Superior temporal gyrus (tissue), 1 donor: ENCODE results near the gene MAP6.
"Not testable (repeated sequence)": the region's sequence is repeated elsewhere in the genome, so short reads cannot be mapped to it uniquely, and the experiment has no call there.

Experiments used
- DNase-seq: peaks from one replicate; pipeline ENCODE4 v3.0.0-alpha.2; 2016; ENCODE audit errors: extremely low spot score

MAP6 gene

GRCh38 chr11:75668451-75669297 lies at the start of gene MAP6:
TSS of gene MAP6 (minus strand) at chr11:75669038. CDS start at chr11:75668369, 669 bp downstream.
- DNase-seq, result peak; percentile 60

DNA sequence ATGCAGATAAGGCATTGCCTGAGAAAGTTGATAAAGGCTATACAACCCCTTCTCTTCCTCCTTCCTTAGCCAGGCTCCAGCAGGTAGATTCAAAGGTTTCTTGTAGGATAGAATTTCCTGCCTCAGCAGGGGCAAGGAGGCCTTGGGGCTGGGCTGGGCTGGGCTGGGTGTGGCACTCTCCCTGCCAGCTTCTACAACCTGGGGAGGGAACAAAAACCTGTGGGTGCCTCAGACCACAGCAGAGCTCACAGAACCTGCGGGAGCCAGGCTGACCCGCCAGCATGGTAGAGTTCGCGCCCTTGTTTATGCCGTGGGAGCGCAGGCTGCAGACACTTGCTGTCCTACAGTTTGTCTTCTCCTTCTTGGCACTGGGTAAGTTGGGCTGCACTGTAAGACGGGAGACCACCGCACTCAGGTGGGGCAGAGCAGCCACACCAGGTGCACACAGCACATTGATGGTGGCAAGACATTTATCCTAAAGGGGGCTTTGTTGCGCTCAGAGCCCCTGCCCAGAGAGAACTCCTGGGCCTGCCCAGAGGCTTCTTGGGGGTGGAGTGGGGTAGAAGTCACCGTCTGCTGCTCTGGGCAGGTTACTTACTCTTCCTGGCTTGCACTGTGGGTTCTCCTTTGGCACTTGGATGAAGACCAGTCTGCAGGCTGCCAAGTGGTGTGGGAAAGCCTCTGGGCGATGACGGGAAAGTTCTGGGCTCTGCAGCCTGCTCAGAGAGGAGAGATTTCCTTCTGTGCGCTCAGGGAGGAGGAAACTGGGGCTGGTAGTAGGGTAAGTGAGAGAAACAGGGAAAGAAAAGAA lies 49.0 kb upstream of the MAP6 start, which contains the start of gene MOGAT2:
Gene MOGAT2, plus strand, starts transcription at position 231 of the 811 bp plus-strand sequence. Its CDS starts 51 bp downstream, at position 282.
- no peak for DNase-seq

DNA sequence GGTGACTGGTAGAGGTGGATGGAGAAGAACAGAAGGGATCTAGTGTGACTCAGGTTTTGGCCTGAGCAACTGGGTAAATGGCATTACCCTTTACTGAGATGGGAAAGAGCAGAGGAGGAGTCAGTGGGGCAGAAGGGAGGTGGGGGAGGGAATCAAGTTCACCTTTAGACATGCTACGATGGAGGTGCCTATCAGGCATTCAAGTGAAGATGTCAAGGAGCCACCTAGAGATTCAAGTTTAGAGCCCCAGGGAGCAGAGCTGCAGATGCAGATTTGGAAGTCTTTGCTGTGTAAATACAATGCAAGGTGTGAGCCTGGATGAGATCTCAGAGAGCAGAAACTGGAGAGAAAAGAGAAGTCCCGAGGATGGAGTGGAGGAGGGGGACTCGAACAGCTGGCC lies 47.8 kb upstream of the MAP6 start:
- DNase-seq, result no peak

- no peak for DNase-seq
Measured at GRCh38 chr11:75715688-75716087, 46.9 kb upstream of the MAP6 start.

DNA sequence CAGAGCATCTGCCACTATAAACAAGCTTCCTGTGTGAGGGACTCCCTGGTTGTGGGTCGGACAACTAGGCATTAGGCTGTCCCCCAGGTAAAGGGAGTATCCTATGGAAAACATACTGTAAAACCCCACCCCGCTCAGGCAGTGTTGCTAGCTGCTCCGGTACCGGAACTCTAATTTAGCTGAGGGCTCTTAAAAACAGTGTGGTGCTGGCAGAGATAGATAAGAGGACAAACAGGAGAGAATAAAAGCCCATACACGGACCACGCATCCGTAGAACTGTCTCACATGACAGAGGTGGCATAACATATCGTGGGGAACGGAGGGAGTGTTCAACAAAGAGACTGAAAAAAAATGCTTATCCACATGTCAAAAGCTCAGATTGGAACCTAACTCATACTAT lies 45.4 kb upstream of the MAP6 start:
- no peak for DNase-seq

- DNase-seq, result peak; percentile 78
Measured at GRCh38 chr11:75706260-75706729, 37.5 kb upstream of the MAP6 start.

- DNase-seq, result no peak
Measured at GRCh38 chr11:75705541-75705940, 36.7 kb upstream of the MAP6 start.

- no peak for DNase-seq
Measured at GRCh38 chr11:75703695-75704237, 34.9 kb upstream of the MAP6 start.

DNA sequence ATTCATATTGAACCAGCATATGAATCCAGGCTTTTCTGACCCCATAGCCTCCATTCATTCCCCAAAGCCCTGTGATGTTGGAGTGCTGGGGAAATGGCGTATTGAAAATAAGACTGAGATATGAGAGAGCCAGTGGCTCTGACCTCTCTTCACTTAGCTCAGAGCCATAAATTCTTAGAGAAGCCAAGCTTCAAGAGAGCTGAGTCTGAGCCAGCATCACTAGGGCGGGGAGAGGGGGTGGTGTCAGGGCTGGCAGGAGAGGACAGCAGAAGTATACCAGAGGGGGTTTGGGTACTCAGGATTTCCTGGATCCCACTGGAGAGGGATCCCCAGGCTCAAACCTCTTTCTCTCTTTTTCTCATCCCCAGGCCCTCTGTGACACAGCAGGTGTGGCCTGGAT lies 32.1 kb upstream of the MAP6 start:
- no peak for DNase-seq

DNA sequence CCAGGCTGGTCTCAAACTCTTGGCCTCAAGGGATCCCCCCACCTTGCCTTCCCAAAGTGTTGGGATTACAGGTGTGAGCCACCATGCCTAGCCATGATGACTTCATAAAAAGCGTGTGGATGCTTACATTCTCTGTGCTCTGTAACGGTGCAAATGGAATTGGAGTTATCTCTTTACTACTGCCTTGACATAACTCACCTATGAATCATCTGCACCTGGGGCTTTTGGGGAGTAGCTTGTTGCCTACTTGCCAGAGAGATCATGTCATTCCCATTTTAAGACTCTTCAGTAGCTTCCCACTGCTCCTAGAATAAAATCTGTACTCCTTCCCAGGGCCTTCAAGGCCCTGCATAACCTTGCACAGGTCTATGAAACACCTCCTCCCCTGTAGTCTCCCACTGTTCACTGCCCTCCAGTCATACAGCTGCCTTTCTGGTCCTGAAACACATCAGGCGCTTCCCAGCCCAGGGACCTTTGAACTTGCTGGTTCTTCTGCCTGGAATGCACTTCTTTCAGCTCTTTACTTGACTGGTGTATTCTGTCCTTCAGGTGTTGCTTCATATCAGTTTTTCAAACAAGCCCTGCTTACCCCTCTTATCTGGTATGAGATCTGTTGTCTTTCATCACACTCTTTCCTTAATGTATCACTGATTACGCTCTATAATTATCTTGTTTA lies 29.2 kb upstream of the MAP6 start:
- no peak for DNase-seq

DNA sequence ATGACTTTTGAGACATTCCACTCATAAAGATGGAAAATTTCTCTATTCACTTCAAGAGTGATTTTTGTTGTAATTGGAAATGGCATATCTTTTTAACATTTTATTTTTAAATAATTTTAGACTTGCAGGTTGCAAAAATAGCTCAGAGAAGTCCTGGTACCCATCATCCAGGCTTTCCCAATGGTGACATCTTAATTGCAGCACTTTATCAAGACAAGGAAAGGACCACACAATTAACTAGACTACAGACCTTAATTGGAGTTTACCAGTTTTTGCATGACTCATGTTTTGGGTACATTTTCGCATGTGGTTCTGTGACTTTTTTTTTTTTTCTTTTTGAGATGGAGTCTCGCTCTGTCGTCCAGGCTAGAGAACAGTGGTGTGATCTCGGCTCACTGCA lies 23.0 kb upstream of the MAP6 start:
- no peak for DNase-seq

DNA sequence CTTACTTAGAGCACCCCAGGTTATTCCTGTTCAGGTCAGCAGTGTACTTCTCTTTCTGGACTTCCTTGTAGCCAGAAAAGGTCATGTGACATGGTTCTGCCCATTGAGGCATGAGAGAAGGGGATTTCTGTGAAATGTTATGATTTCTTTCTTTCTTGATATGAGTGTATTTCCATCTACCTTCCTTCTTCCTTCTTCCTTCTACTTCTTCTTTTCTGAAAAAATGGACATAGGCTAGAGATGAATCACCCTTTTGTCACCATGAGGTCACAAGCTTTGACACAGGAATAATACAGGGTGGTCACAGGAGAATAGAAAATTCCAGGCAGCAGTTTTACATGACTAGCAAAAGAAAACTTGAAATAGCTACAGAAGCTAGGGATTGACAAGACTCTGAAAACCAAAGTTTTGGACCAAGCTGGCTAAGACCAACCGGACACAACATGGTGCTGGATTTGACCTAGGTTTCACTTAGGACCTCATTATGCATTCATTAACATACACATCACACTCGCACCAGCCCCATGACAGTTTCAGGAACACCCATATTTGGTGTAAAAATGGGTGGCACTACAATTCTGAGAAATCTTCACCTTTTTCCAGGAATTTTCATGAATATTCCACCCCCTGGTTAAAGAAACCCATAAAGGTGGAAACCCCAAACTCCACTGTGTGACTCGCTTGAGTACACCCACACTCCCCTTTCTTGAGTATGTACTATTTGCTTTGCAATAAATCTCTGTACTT lies 21.2 kb upstream of the MAP6 start:
- DNase-seq, result no peak

DNA sequence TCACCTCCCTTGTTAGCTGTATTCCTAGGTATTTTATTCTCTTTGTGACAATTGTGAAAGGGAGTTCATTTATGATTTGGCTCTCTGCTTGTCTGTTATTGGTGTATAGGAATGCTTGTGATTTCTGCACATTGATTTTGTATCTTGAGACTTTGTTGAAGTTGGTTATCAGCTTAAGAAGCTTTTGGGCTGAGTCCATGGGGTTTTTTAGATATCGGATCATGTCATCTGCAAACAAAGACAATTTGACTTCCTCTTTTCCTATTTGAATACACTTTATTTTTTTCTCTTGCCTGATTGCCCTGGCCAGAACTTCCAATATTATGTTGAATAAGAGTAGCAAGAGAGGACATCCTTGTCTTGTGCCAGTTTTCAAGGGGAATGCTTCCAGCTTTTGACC lies 15.0 kb upstream of the MAP6 start:
- not testable (repeated sequence) for DNase-seq

DNA sequence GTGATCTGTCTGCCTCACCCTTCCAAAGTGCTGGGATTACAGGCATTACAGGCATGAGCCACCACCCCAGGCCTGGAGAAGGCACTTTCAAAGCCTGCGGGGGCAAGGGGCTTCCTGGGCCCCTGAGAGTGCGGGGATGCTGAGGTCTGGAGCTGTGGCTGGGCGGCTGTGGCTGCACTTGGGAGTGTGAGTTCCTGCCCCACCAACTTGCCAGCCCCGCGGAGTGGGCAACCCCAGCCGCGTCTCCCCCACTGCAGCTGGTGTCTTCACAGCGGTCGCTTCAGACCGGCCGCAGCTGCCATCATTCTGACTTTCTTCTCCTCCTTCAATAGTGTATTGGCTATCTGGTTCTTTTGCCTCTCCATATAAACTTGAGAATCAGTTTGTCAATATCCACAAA lies 10.7 kb upstream of the MAP6 start:
- DNase-seq, result no peak

DNA sequence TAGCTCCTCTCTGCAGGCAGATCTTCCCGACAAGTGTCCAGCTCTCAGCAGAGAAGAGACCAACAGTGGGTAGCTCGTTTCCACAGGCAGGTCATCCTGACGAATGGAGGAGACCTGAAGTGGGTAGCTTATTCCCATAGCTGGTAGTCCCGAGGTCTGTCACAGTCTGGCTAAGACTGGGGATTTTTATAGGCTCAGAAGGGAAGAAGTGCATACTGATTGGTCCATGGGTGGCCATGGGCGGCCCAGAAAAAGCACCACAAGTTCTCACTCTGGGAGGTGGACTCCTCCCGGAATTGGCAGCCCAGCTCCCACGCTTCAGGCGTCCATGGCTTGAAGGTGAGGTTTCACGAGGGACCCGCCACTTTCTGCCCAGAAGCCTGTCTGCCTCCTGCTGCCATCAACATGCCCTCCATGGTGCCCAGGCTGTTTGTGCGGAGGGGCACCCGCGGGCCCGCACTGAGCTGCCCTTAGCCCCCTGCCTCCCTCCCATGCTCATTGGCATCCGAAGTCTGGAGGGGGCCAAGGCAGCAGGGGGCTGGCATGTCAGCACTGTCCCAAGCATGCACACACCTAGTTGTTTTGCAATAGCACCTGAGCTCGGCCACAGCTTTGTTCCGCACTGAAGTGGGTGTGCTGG lies 9.9 kb upstream of the MAP6 start:
- no peak for DNase-seq

GRCh38 chr11:75677909-75678308 lies 9.1 kb upstream of the MAP6 start:
- DNase-seq, result no peak

GRCh38 chr11:75677275-75677674 lies 8.4 kb upstream of the MAP6 start:
- no peak for DNase-seq

GRCh38 chr11:75673977-75674582 lies 5.2 kb upstream of the MAP6 start:
- no peak for DNase-seq

GRCh38 chr11:75667831-75668450 lies 897 bp downstream of the MAP6 start:
- DNase-seq, result peak; percentile 71
